MM.1S (cell line): ENCODE results near the gene ZNF436.
"Not testable (repeated sequence)": the region's sequence is repeated elsewhere in the genome, so short reads cannot be mapped to it uniquely, and the experiment has no call there.

Source experiments
- DNase-seq: peaks from one replicate; pipeline ENCODE4 v3.0.0-alpha.2; 2015
- H2AFZ ChIP-seq: fragments of 300-600 bp; sonication (generic); 2 replicates; pipeline ENCODE4 v1.6.0; 2016; ENCODE audit warnings: antibody characterized with exemption, low read length
- H3F3A ChIP-seq: fragments of 300-600 bp; sonication (generic); 2 replicates; pipeline ENCODE4 v1.6.1; 2016; ENCODE audit warnings: mild to moderate bottlenecking, antibody characterized with exemption, low read length, moderate library complexity, mixed read lengths; ENCODE audit not compliant: insufficient read depth
- H3K27ac ChIP-seq: fragments of 300-600 bp; sonication (generic); 2 replicates; pipeline ENCODE4 v1.5.1; 2016; ENCODE audit warnings: mild to moderate bottlenecking, low read length
- H3K27me3 ChIP-seq: fragments of 300-600 bp; sonication (generic); replicated peaks from 2 replicates; pipeline ENCODE4 v1.6.0; 2016; ENCODE audit warnings: low read length; ENCODE audit not compliant: insufficient read depth
- H3K36me3 ChIP-seq: fragments of 300-600 bp; sonication (generic); replicated peaks from 2 replicates; pipeline ENCODE4 v1.6.1; 2016; ENCODE audit warnings: mild to moderate bottlenecking, low read length, mixed read lengths; ENCODE audit not compliant: insufficient read depth
- H3K4me1 ChIP-seq: fragments of 300-600 bp; sonication (generic); 2 replicates; pipeline ENCODE4 v1.6.1; 2016; ENCODE audit warnings: low read length, mixed read lengths
- H3K4me2 ChIP-seq: fragments of 300-600 bp; sonication (generic); 2 replicates; pipeline ENCODE4 v1.6.0; 2016; ENCODE audit warnings: low read depth, low read length
- H3K4me3 ChIP-seq: fragments of 300-600 bp; sonication (generic); 2 replicates; pipeline ENCODE4 v1.5.1; 2016; ENCODE audit warnings: low read length, mixed read lengths
- H3K79me2 ChIP-seq: fragments of 300-600 bp; sonication (generic); 2 replicates; pipeline ENCODE4 v1.6.1; 2016; ENCODE audit warnings: mixed run types, low read length, mixed read lengths
- H3K9ac ChIP-seq: fragments of 300-600 bp; sonication (generic); 2 replicates; pipeline ENCODE4 v1.6.1; 2016; ENCODE audit warnings: low read length, mixed read lengths
- H3K9me2 ChIP-seq: fragments of 300-600 bp; sonication (generic); replicated peaks from 2 replicates; pipeline ENCODE4 v1.6.1; 2016; ENCODE audit warnings: mild to moderate bottlenecking, low read length, mixed read lengths; ENCODE audit not compliant: insufficient read depth
- H3K9me3 ChIP-seq: fragments of 300-600 bp; sonication (generic); replicated peaks from 2 replicates; pipeline ENCODE4 v1.6.1; 2016; ENCODE audit warnings: mild to moderate bottlenecking, low read length, mixed read lengths; ENCODE audit not compliant: insufficient read depth
- H4K20me1 ChIP-seq: fragments of 300-600 bp; sonication (generic); 2 replicates; pipeline ENCODE4 v1.6.1; 2016; ENCODE audit warnings: mild to moderate bottlenecking, low read length, moderate library complexity, mixed read lengths; ENCODE audit not compliant: insufficient read depth
- CTCF ChIP-seq: fragments of 300-600 bp; sonication (generic); IDR thresholded peaks from 2 replicates; pipeline ENCODE4 v1.5.1; 2016; ENCODE audit warnings: antibody characterized with exemption, low read length, mixed read lengths
- EZH2 ChIP-seq: fragments of 300-600 bp; sonication (generic); optimal IDR thresholded peaks from 2 replicates; pipeline ENCODE3; 2017; ENCODE audit warnings: low read depth, mild to moderate bottlenecking, antibody characterized with exemption, low read length, mixed read lengths
- EZH2phosphoT487 ChIP-seq: fragments of 300-600 bp; sonication (generic); IDR thresholded peaks from 2 replicates; pipeline ENCODE4 v1.6.1; 2018; ENCODE audit warnings: antibody characterized with exemption, low read length

Gene ZNF436

GRCh38 chr1:23331713-23332112 is 37.9 kb downstream of the ZNF436 start:
- DNase-seq, result no peak
- no peaks in the 10 kb centered on the region for H3K27me3 ChIP-seq
- H3K9me2 ChIP-seq, result no peaks in the 10 kb centered on the region
- no peaks in the 10 kb centered on the region for H4K20me1 ChIP-seq
- no peaks in the 10 kb centered on the region for H3F3A ChIP-seq
- peaks cover 89% of the 10 kb centered on the region for H3K79me2 ChIP-seq
- no peak overlapping the region for H3K4me2 ChIP-seq
- H3K27ac ChIP-seq, result no peak overlapping the region
- H3K9me3 ChIP-seq, result no peaks in the 10 kb centered on the region
- H3K4me3 ChIP-seq, result no peak overlapping the region
- peaks cover 19% of the 10 kb centered on the region for H3K36me3 ChIP-seq
- TF ChIP-seq EZH2phosphoT487, result no peak
- TF ChIP-seq EZH2, result no peak
- no peak for TF ChIP-seq CTCF
- no peak overlapping the region for H2AFZ ChIP-seq
- no peaks in the 10 kb centered on the region for H3K4me1 ChIP-seq
- H3K9ac ChIP-seq, result no peak overlapping the region

- no peaks in the 10 kb centered on the region for H3K4me1 ChIP-seq
- H3K9ac ChIP-seq, result no peak overlapping the region
- H4K20me1 ChIP-seq, result peaks cover 2% of the 10 kb centered on the region; the same call in 1 of the 2 replicates
- no peak for TF ChIP-seq EZH2phosphoT487
- no peak for TF ChIP-seq EZH2
- no peaks in the 10 kb centered on the region for H3K9me2 ChIP-seq
- H3K27me3 ChIP-seq, result no peaks in the 10 kb centered on the region
- no peak for DNase-seq
- H2AFZ ChIP-seq, result no peak overlapping the region
- H3K9me3 ChIP-seq, result no peaks in the 10 kb centered on the region
- peaks cover 92% of the 10 kb centered on the region for H3K79me2 ChIP-seq
- H3K36me3 ChIP-seq, result peaks cover 18% of the 10 kb centered on the region
- H3F3A ChIP-seq, result no peaks in the 10 kb centered on the region
- H3K4me2 ChIP-seq, result no peak overlapping the region
- H3K27ac ChIP-seq, result no peak overlapping the region
- H3K4me3 ChIP-seq, result no peak overlapping the region
Observed at GRCh38 chr1:23330846-23331245, 38.8 kb downstream of the ZNF436 start.

- TF ChIP-seq CTCF, result no peak
- TF ChIP-seq EZH2, result no peak
- TF ChIP-seq EZH2phosphoT487, result no peak
- H3F3A ChIP-seq, result peaks cover under 1% of the 10 kb centered on the region; the same call in 1 of the 2 replicates
- no peak overlapping the region for H2AFZ ChIP-seq
- H3K4me1 ChIP-seq, result no peaks in the 10 kb centered on the region
- H3K9me3 ChIP-seq, result no peaks in the 10 kb centered on the region
- no peak overlapping the region for H3K4me3 ChIP-seq
- no peak overlapping the region for H3K9ac ChIP-seq
- no peaks in the 10 kb centered on the region for H3K27me3 ChIP-seq
- H3K9me2 ChIP-seq, result no peaks in the 10 kb centered on the region
- H4K20me1 ChIP-seq, result peaks cover 5% of the 10 kb centered on the region; the same call in 1 of the 2 replicates
- no peak overlapping the region for H3K27ac ChIP-seq
- peaks cover 74% of the 10 kb centered on the region for H3K79me2 ChIP-seq
- no peak overlapping the region for H3K4me2 ChIP-seq
- no peak for DNase-seq
- H3K36me3 ChIP-seq, result peaks cover 11% of the 10 kb centered on the region; the same call in 1 of the 2 replicates
Observed at GRCh38 chr1:23325393-23325792, 44.2 kb downstream of the ZNF436 start.

GRCh38 chr1:23322770-23323169 is 46.9 kb downstream of the ZNF436 start:
- Histone ChIP-seq H3K9me2 (no peaks in the 10 kb centered on the region), H2AFZ (no peak overlapping the region), H3K9me3 (no peaks in the 10 kb centered on the region), H3K9ac (no peak overlapping the region), H3K27ac (no peak overlapping the region), H3K4me2 (no peak overlapping the region), H3F3A (peaks cover 3% of the 10 kb centered on the region; the same call in 1 of the 2 replicates), H4K20me1 (peaks cover 9% of the 10 kb centered on the region; the same call in 1 of the 2 replicates), H3K36me3 (peaks cover 24% of the 10 kb centered on the region), H3K79me2 (peaks cover 70% of the 10 kb centered on the region), H3K4me1 (no peaks in the 10 kb centered on the region), H3K27me3 (no peaks in the 10 kb centered on the region), H3K4me3 (no peak overlapping the region)
- TF ChIP-seq EZH2phosphoT487, result no peak
- TF ChIP-seq EZH2, result no peak
- TF ChIP-seq CTCF, result no peak
- DNase-seq, result no peak

- peaks cover 39% of the 10 kb centered on the region for H3K79me2 ChIP-seq
- not testable (repeated sequence) for H3K4me2 ChIP-seq, H4K20me1 ChIP-seq, H3K4me3 ChIP-seq, DNase-seq, H3K4me1 ChIP-seq, H3K9ac ChIP-seq, H3F3A ChIP-seq, H3K27ac ChIP-seq, H3K9me3 ChIP-seq, H2AFZ ChIP-seq, H3K27me3 ChIP-seq, H3K9me2 ChIP-seq
- H3K36me3 ChIP-seq, result peaks cover 21% of the 10 kb centered on the region
Observed at GRCh38 chr1:23310280-23310679, 59.4 kb downstream of the ZNF436 start.
